HCT116 (cell line): ENCODE data around the gene ULBP2.

ENCODE experiments used
- EZH2 ChIP-seq: fragments of 200-600 bp; sonication (generic); IDR thresholded peaks from 2 replicates; pipeline ENCODE4 v1.6.1; 2017; ENCODE audit warnings: antibody characterized with exemption, mixed run types
- EZH2phosphoT487 ChIP-seq: fragments of 200-600 bp; IDR thresholded peaks from 2 replicates; pipeline ENCODE4 v1.6.1; 2018; ENCODE audit warnings: antibody characterized with exemption, borderline replicate concordance
- POLR2A ChIP-seq: IDR thresholded peaks from 2 replicates; pipeline ENCODE4 v1.7.0; 2011; ENCODE audit warnings: borderline replicate concordance; ENCODE audit not compliant: insufficient read depth, insufficient read length; ENCODE audit errors: extremely low read depth
- POLR2AphosphoS5 ChIP-seq: IDR thresholded peaks from 2 replicates; pipeline ENCODE4 v1.6.1; 2011; ENCODE audit warnings: mild to moderate bottlenecking, low read depth, low read length, moderate library complexity
- RAD21 ChIP-seq: IDR thresholded peaks from 2 replicates; pipeline ENCODE4 v1.6.1; 2012; ENCODE audit warnings: low read depth, mild to moderate bottlenecking
- SP1 ChIP-seq: IDR thresholded peaks from 2 replicates; pipeline ENCODE4 v1.6.1; 2012; ENCODE audit warnings: low read depth
- TCF7L2 ChIP-seq: IDR thresholded peaks from 2 replicates; pipeline ENCODE4 v1.7.0; 2011; ENCODE audit warnings: borderline replicate concordance, inconsistent platforms; ENCODE audit not compliant: insufficient read depth, insufficient read length; ENCODE audit errors: extremely low read depth
- YY1 ChIP-seq: IDR thresholded peaks from 2 replicates; pipeline ENCODE4 v1.6.1; 2011; ENCODE audit warnings: low read length, low read depth, moderate library complexity, mild to moderate bottlenecking; ENCODE audit not compliant: insufficient replicate concordance; ENCODE audit errors: extremely low read depth
- TF ChIP-seq, protein P1 (sequence below): IDR thresholded peaks from 2 replicates; pipeline ENCODE4 v1.6.1; 2012
- TF ChIP-seq, protein P2 (sequence below), 3 experiments: fragments of 200-600 bp in 1 of 3; sonication (generic) in 1 of 3; IDR thresholded peaks in 2 of 3; conservative IDR thresholded peaks in 1 of 3; 2 replicates each; pipeline ENCODE4 v1.5.1; 2012 to 2017; ENCODE audit warnings: low read depth in 2 of 3, low read length in 2 of 3, antibody characterized with exemption in 1 of 3, borderline replicate concordance in 1 of 3, control low read depth in 1 of 3, mild to moderate bottlenecking in 1 of 3, mixed read lengths in 1 of 3, mixed run types in 1 of 3, moderate library complexity in 1 of 3; ENCODE audit not compliant: insufficient read depth in 1 of 3

DNA sequence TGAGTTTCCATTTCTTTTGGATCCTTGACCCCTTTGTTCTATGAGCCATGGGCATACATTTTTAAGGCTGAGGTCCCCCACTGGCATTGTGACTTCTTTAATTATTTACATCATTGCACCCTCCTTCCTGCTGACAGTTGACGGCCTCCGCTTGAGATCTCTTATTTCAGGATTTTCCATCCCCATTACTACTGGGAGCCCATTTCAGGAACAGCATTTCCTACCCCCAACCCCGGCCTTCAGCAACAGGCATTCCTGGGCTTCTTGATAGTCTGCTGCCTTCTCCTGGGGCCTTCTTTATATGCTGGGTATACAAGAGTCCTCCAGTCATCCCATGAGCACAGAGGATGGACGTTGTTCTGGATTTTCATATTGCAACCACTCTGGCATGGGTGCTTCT lies 25.8 kb downstream of the ULBP2 start:
- TF ChIP-seq POLR2A (no peak), POLR2AphosphoS5 (no peak), EZH2 (no peak), YY1 (no peak), RAD21 (no peak), TCF7L2 (no peak), EZH2phosphoT487 (no peak), SP1 (no peak)
- TF ChIP-seq, protein P1, sequence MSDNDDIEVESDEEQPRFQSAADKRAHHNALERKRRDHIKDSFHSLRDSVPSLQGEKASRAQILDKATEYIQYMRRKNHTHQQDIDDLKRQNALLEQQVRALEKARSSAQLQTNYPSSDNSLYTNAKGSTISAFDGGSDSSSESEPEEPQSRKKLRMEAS, result no peak
- TF ChIP-seq, protein P2, sequence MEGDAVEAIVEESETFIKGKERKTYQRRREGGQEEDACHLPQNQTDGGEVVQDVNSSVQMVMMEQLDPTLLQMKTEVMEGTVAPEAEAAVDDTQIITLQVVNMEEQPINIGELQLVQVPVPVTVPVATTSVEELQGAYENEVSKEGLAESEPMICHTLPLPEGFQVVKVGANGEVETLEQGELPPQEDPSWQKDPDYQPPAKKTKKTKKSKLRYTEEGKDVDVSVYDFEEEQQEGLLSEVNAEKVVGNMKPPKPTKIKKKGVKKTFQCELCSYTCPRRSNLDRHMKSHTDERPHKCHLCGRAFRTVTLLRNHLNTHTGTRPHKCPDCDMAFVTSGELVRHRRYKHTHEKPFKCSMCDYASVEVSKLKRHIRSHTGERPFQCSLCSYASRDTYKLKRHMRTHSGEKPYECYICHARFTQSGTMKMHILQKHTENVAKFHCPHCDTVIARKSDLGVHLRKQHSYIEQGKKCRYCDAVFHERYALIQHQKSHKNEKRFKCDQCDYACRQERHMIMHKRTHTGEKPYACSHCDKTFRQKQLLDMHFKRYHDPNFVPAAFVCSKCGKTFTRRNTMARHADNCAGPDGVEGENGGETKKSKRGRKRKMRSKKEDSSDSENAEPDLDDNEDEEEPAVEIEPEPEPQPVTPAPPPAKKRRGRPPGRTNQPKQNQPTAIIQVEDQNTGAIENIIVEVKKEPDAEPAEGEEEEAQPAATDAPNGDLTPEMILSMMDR (IDR thresholded peaks at IDR 0.05 in 2 of 3, conservative IDR thresholded peaks at IDR 0.05 in 1 of 3; ENCODE audit: borderline replicate concordance in 1 of 3, insufficient read depth in 1 of 3, low read depth in 2 of 3, low read length in 2 of 3), result no peak
